GM23248 (cell line): Measurements from ENCODE around the gene TNFRSF8.

Experiments
- EZH2 ChIP-seq: fragments of 200-600 bp; sonication (generic); IDR thresholded peaks from 2 replicates; pipeline ENCODE4 v1.6.1; 2018; ENCODE audit warnings: antibody characterized with exemption, mild to moderate bottlenecking; ENCODE audit not compliant: insufficient read depth, poor library complexity, severe bottlenecking
- EZH2phosphoT487 ChIP-seq: fragments of 200-600 bp; sonication (generic); IDR thresholded peaks from 2 replicates; pipeline ENCODE4 v1.6.1; 2018; ENCODE audit warnings: antibody characterized with exemption, moderate library complexity, mild to moderate bottlenecking, low read depth; ENCODE audit not compliant: insufficient read depth

DNA sequence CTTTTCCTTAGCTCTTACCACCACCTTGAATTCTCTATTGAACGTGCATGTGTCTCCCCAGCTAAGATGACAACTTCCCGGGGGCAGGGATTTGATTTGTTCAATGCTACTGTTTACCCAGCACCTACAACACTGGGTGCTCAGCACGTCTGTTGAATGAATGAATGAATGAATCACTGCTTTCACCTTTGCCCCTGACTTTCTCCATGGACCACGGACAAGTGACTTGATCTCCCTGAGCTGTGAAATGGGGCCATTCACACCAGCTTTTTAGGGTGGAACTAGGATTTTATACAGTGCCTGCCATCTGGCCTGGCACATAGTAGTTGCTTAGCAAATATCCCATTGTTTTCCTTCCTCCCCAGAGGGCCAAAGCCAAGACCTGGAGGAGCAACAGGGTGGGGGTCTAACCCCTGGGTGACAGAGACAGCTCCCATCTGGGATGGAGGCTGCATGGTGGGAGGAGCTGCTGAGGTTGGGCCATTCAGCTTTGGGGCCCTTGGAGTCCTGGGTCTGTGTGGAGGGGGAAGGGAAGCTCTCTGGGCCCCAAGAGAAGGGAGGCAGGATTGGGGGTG lies 119.4 kb downstream of the TNFRSF8 start:
- TF ChIP-seq EZH2phosphoT487 (no peak), EZH2 (no peak)
